ENCODE data around the gene SRGAP2C. TPM values are rescaled to one million over a fixed set of nuclear protein-coding genes. Genes with fewer than 3 reads are reported as not detected.
A peak's percentile ranks its signal among the peaks of the same experiment; 100 is the strongest.
"Not testable (repeated sequence)": the region's sequence is repeated elsewhere in the genome, so short reads cannot be mapped to it uniquely, and the experiment has no call there.

Gene SRGAP2C
- polyA plus RNA-seq (3.0 to 4.5 TPM (median 4.2 TPM) in 3 replicates), polyA minus RNA-seq (3.4 to 7.9 TPM (median 6.6 TPM) in 3 replicates)
- polyA plus RNA-seq (2011; ENCODE audit: low read depth) = 4.9 TPM
- polyA plus RNA-seq (2011; cell fraction: cytosol; rRNA removed) = 2.2 and 3.3 TPM in 2 replicates
- 5.6 and 7.0 TPM in 2 replicates for polyA plus RNA-seq (2011; cell fraction: nucleus; rRNA removed)
- 3.7 and 4.4 TPM in 2 replicates for polyA plus RNA-seq (2012; ENCODE audit: low replicate concordance)
- 3.8 TPM for polyA minus RNA-seq (2011; cell fraction: cytosol; rRNA and poly(A)+ RNA removed)
- 6.5 and 10.3 TPM in 2 replicates for polyA minus RNA-seq (2011; cell fraction: nucleus; rRNA and poly(A)+ RNA removed)

DNA sequence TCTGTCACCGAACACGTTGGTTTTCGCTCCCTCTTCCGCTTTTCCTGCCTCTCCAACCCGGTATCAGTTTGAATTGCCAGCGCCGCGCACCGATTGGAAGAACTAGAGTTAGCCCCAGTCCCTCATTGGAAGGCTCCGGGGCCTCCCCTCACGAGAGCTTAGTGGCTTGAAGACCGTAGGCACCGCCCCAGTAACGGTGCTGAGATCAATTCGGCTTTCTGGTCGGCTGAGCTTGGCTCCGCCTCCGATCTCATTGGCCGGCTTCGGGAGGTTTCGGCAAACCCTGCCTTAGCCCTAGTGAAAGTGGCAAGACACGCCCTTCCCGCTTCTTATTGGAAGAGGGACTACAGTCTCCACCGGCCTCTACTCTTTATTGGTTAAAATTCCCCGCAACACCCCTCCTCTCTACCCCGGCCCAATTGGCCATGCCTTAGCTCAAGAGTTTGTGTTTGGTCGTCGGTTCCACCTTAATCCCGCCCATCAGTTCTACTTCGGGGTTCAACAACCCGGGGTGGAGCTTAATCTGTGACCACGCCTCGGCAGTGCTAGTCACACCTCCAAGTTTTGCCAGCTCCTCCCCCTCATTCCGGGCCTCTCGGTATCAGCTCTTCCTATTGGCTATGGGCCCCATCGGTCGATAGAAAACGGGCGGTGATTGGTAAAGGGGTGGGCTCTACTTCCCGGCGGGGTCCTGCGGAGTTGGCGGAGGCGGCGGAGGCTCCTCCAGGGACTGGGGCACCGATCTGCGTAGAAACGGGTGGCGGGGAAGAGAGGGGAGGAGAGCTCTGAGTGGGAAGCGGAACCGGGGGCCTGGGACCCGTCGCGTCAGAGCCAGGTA is at the start of gene SRGAP2C, which contains the start of gene FAM72B:
Gene SRGAP2C, plus strand, starts transcription at position 686 of the 838 bp plus-strand sequence. CDS start 2,472 bp downstream, outside the sequence.
Gene FAM72B, minus strand, starts transcription at position 51 of the 838 bp plus-strand sequence. CDS start 851 bp downstream, outside the sequence.
- H3K36me3 ChIP-seq (ENCODE audit: control insufficient read depth in 2 of 2, extremely low read depth in 1 of 2, insufficient read depth in 2 of 2, low read length in 2 of 2); H4K20me1 ChIP-seq (ENCODE audit: control insufficient read depth, extremely low read depth, insufficient read depth, low read length); dilution Hi-C loops (cut with MboI; ENCODE audit: extremely low pct_ligation_motif_present, low sequenced_read_pairs); H3K27me3 ChIP-seq (ENCODE audit: control insufficient read depth, extremely low read depth, insufficient read depth, low read length); H3K27ac ChIP-seq (ENCODE audit: control insufficient read depth, insufficient read depth, low read length); H2AFZ ChIP-seq (ENCODE audit: control insufficient read depth, low read length); H3K9ac ChIP-seq (ENCODE audit: control insufficient read depth, extremely low read depth, insufficient read depth, low read length); H3K79me2 ChIP-seq (ENCODE audit: control insufficient read depth, insufficient read depth, low read length); H3K9me3 ChIP-seq (ENCODE audit: control insufficient read depth, low read depth, low read length); FAIRE-seq; H3K9me1 ChIP-seq (ENCODE audit: control insufficient read depth, extremely low read depth, insufficient read depth, low read length); H3K4me1 ChIP-seq (ENCODE audit: control insufficient read depth, extremely low read depth, insufficient read depth, low read length): not testable (repeated sequence)
- peak; percentile 90 for DNase-seq (ENCODE audit: low read depth, low spot score)
- Histone ChIP-seq H3K4me2 (ENCODE audit: control insufficient read depth, extremely low read depth, insufficient read depth, low read depth, low read length) (peak within 1 kb of the TSS; percentile 48), H3K4me3 (ENCODE audit: control insufficient read depth in 2 of 3, extremely low read depth in 1 of 3, insufficient read depth in 2 of 3, low read depth in 1 of 3, low read length in 3 of 3) (peak within 1 kb of the TSS; percentile 27 to 44 (median 40))

DNA sequence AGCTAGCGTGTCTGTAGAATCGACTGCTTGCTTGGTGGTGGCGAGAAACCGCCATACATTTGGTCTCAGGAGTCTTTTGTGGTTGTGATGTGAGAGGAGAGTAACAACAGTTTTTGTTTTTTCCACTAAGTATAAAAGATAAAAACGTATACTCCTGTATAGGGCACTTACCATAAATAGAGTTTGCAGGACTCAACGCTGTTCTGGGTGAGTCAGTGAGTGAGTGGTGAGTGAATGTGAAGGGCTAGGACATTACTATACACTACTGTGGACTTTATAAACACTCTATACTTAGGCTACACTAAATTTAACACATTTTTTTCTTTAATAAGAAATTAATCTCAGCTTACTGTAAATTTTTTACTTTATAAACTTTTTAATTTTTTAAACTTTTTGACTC is 44.4 kb upstream of the SRGAP2C start:
- H3K27me3 ChIP-seq (ENCODE audit: control insufficient read depth, extremely low read depth, insufficient read depth, low read length); dilution Hi-C loops (cut with MboI; ENCODE audit: extremely low pct_ligation_motif_present, low sequenced_read_pairs); H3K4me2 ChIP-seq (ENCODE audit: control insufficient read depth, extremely low read depth, insufficient read depth, low read depth, low read length); H3K9ac ChIP-seq (ENCODE audit: control insufficient read depth, extremely low read depth, insufficient read depth, low read length); H2AFZ ChIP-seq (ENCODE audit: control insufficient read depth, low read length); H3K79me2 ChIP-seq (ENCODE audit: control insufficient read depth, insufficient read depth, low read length); FAIRE-seq; H3K4me1 ChIP-seq (ENCODE audit: control insufficient read depth, extremely low read depth, insufficient read depth, low read length); DNase-seq (ENCODE audit: low read depth, low spot score); H3K9me1 ChIP-seq (ENCODE audit: control insufficient read depth, extremely low read depth, insufficient read depth, low read length); H3K4me3 ChIP-seq (ENCODE audit: control insufficient read depth in 2 of 3, extremely low read depth in 1 of 3, insufficient read depth in 2 of 3, low read depth in 1 of 3, low read length in 3 of 3); H3K27ac ChIP-seq (ENCODE audit: control insufficient read depth, insufficient read depth, low read length); H3K36me3 ChIP-seq (ENCODE audit: control insufficient read depth in 2 of 2, extremely low read depth in 1 of 2, insufficient read depth in 2 of 2, low read length in 2 of 2); H4K20me1 ChIP-seq (ENCODE audit: control insufficient read depth, extremely low read depth, insufficient read depth, low read length); H3K9me3 ChIP-seq (ENCODE audit: control insufficient read depth, low read depth, low read length): not testable (repeated sequence)

DNA sequence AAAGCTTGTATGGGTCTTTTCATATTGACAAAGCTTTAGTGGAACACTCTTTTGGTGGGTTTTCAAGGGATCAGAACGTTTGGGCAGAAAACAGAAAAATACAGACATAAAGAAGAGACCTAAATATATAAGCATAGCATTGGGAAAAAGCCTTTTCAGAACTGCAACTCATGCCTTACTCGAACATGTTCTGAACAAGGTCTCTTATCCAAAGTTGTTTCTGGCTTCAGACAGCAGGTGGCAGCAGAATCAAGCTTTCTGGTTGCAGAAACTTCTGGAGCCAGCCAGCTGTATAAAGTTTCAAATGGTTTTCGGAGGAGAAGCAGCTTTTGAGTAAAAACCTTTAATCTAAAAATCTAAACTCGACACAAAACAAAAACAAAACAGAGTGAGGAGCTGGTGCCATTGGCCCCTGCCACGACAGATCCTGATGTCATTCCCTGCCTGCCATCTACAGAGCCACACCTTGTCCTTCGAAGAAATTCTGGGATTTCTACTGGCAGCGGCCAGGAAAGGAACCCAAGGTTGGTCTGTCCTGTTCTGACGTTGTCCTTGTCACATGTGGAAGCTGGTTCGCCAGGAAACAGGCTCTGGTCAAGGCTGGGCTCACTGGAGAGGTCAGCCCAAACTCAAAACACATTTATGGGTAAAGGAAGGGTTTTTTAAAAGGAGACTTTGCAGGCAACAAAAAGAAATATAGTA is 36.1 kb upstream of the SRGAP2C start:
- H3K9ac ChIP-seq (ENCODE audit: control insufficient read depth, extremely low read depth, insufficient read depth, low read length); H3K27ac ChIP-seq (ENCODE audit: control insufficient read depth, insufficient read depth, low read length); DNase-seq (ENCODE audit: low read depth, low spot score); H3K36me3 ChIP-seq (ENCODE audit: control insufficient read depth in 2 of 2, extremely low read depth in 1 of 2, insufficient read depth in 2 of 2, low read length in 2 of 2); H3K79me2 ChIP-seq (ENCODE audit: control insufficient read depth, insufficient read depth, low read length); H3K4me1 ChIP-seq (ENCODE audit: control insufficient read depth, extremely low read depth, insufficient read depth, low read length); H3K4me2 ChIP-seq (ENCODE audit: control insufficient read depth, extremely low read depth, insufficient read depth, low read depth, low read length); H3K27me3 ChIP-seq (ENCODE audit: control insufficient read depth, extremely low read depth, insufficient read depth, low read length); H3K9me1 ChIP-seq (ENCODE audit: control insufficient read depth, extremely low read depth, insufficient read depth, low read length); H4K20me1 ChIP-seq (ENCODE audit: control insufficient read depth, extremely low read depth, insufficient read depth, low read length); H3K9me3 ChIP-seq (ENCODE audit: control insufficient read depth, low read depth, low read length); dilution Hi-C loops (cut with MboI; ENCODE audit: extremely low pct_ligation_motif_present, low sequenced_read_pairs); H3K4me3 ChIP-seq (ENCODE audit: control insufficient read depth in 2 of 3, extremely low read depth in 1 of 3, insufficient read depth in 2 of 3, low read depth in 1 of 3, low read length in 3 of 3); H2AFZ ChIP-seq (ENCODE audit: control insufficient read depth, low read length); FAIRE-seq: not testable (repeated sequence)

DNA sequence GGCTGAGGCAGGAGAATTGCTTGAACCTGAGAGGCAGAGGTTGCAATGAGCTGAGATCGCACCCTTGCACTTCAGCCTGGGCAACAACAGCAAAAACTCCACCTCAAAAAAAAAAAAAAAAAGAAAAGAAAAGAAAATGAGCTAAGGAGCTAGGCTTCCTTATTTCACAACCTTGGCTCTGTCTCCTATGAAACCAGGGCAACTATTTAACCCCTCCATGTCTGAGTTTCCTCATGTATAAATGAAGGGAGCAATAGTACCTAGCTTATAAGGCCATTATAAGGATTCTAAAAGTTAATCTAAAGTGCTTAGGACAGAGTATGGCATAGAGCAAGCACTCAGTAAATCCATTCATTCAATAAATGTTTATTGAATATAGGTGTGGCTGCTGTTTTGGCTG is 33.5 kb upstream of the SRGAP2C start:
- DNase-seq (ENCODE audit: low read depth, low spot score); H3K9me3 ChIP-seq (ENCODE audit: control insufficient read depth, low read depth, low read length); H3K79me2 ChIP-seq (ENCODE audit: control insufficient read depth, insufficient read depth, low read length); dilution Hi-C loops (cut with MboI; ENCODE audit: extremely low pct_ligation_motif_present, low sequenced_read_pairs); H3K9me1 ChIP-seq (ENCODE audit: control insufficient read depth, extremely low read depth, insufficient read depth, low read length); H4K20me1 ChIP-seq (ENCODE audit: control insufficient read depth, extremely low read depth, insufficient read depth, low read length); H3K4me3 ChIP-seq (ENCODE audit: control insufficient read depth in 2 of 3, extremely low read depth in 1 of 3, insufficient read depth in 2 of 3, low read depth in 1 of 3, low read length in 3 of 3); FAIRE-seq; H3K9ac ChIP-seq (ENCODE audit: control insufficient read depth, extremely low read depth, insufficient read depth, low read length); H3K27ac ChIP-seq (ENCODE audit: control insufficient read depth, insufficient read depth, low read length); H2AFZ ChIP-seq (ENCODE audit: control insufficient read depth, low read length); H3K4me1 ChIP-seq (ENCODE audit: control insufficient read depth, extremely low read depth, insufficient read depth, low read length); H3K36me3 ChIP-seq (ENCODE audit: control insufficient read depth in 2 of 2, extremely low read depth in 1 of 2, insufficient read depth in 2 of 2, low read length in 2 of 2); H3K27me3 ChIP-seq (ENCODE audit: control insufficient read depth, extremely low read depth, insufficient read depth, low read length); H3K4me2 ChIP-seq (ENCODE audit: control insufficient read depth, extremely low read depth, insufficient read depth, low read depth, low read length): not testable (repeated sequence)
